Effector memory CD4-positive, alpha-beta T cell (primary cell): ENCODE results near the gene GNG11.

Source experiments
- DNase-seq, 3 donors: peaks; one replicate each; pipeline ENCODE4 v3.0.0-alpha.2; 2020
- H3K27ac ChIP-seq: 2 replicates; pipeline ENCODE4 v1.7.0; 2013; ENCODE audit warnings: mild to moderate bottlenecking, low read length, moderate library complexity; ENCODE audit not compliant: insufficient read depth, poor library complexity, severe bottlenecking
- H3K27me3 ChIP-seq: replicated peaks from 2 replicates; pipeline ENCODE4 v1.7.0; 2013; ENCODE audit warnings: mild to moderate bottlenecking, low read length; ENCODE audit not compliant: insufficient read depth, control insufficient read depth, poor library complexity, severe bottlenecking
- H3K36me3 ChIP-seq: 2 replicates; pipeline ENCODE4 v1.7.0; 2013; ENCODE audit warnings: mild to moderate bottlenecking, low read length, moderate library complexity; ENCODE audit not compliant: control insufficient read depth, insufficient read depth
- H3K4me1 ChIP-seq: 2 replicates; pipeline ENCODE4 v1.7.0; 2013; ENCODE audit warnings: low read length, mild to moderate bottlenecking; ENCODE audit not compliant: control insufficient read depth, insufficient read depth, poor library complexity, severe bottlenecking
- H3K4me3 ChIP-seq: 2 replicates; pipeline ENCODE4 v1.7.0; 2013; ENCODE audit warnings: low read length, low read depth, mild to moderate bottlenecking; ENCODE audit not compliant: insufficient read depth, poor library complexity, severe bottlenecking
- H3K9me3 ChIP-seq: 2 replicates; pipeline ENCODE4 v1.7.0; 2013; ENCODE audit warnings: mild to moderate bottlenecking, low read length, moderate library complexity; ENCODE audit not compliant: control insufficient read depth
- total RNA-seq, 3 donors: gene quantifications; one replicate each; lab custom pipeline; 2026; lab: John Stamatoyannopoulos, UW

Gene GNG11
- 0 to 0.39 (median 0) reads per million in 3 donors for total RNA-seq

DNA sequence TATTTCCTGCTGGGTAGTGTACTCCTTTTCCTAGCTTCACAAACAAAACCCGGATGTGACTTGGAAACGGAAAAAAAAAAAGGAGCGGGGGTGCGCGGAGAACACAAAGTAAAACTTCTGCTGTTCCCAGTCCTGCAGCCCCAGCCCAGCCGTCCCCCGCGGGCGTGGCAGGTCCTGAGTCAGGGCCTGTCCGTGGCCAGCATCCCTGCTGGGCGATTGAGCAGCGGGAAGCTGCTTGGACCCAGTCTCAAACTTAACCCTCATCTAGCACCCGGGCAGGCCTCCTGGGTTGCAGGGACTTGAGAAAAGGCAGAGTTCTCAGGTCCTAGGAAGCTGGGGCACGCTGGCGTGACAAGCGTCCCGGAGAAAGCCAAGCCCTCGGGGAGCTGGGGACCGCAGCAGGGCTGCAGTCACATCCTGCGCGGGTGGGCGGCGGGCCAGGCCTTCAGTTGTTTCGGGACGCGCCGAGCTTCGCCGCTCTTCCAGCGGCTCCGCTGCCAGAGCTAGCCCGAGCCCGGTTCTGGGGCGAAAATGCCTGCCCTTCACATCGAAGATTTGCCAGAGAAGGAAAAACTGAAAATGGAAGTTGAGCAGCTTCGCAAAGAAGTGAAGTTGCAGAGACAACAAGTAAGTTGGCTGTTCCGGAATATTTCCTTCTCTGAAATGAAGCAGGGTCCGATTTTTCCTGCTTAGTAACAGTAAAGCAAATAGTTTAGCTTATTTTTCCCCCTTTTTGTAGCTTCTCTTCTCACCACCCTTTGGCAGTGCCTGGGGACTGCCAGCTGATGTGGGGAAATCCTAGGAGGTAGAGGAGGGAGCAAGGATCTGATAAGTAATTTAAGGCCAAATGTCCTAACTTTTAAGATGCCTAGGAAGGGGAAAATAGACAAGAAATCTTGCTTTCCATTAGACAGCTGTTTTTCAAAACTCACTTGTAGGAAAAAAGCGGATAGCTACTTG lies at the start of gene GNG11:
Gene GNG11 (plus strand): TSS at position 129 of the 960 bp plus-strand sequence. CDS start 403 bp downstream, at position 532.
- Histone ChIP-seq H3K4me1 (no peaks in the 10 kb centered on the region), H3K9me3 (no peaks in the 10 kb centered on the region), H3K36me3 (no peaks in the 10 kb centered on the region), H3K4me3 (peak within 1 kb of the TSS; percentile 40), H3K27me3 (peaks cover 11% of the 10 kb centered on the region), H3K27ac (no peak within 1 kb of the TSS)
- no peak for DNase-seq

DNA sequence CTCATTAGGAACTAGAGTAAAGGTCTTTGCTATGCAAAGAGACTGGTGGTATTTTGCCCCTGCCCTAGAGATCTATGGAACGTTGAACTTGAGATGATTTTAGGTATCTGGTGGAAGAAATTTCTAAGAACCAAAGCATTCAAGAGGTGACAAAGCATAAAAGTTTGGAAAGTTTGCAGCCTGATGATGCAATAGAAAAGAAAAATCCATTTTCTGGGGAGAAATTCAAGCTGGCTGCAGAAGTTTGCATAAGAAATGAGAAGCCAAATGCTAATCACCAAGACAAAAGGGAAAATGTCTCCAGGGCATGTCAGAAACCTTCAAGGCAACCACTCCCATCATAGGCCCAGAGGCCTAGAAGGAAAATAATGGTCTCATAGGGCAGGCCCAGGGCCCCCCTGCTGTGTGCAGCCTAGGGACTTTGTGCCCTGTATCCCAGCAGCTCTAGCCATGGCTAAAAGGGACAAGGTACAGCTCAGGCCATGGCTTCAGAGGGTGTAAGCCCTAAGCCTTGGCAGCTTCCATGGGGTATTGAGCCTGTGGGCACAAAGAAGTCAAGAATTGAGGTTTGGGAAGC lies 47.4 kb upstream of the GNG11 start:
- DNase-seq, result no peak
- H3K4me3 ChIP-seq, result no peak overlapping the region
- H3K9me3 ChIP-seq, result no peaks in the 10 kb centered on the region
- H3K4me1 ChIP-seq, result no peaks in the 10 kb centered on the region
- H3K27me3 ChIP-seq, result no peaks in the 10 kb centered on the region
- H3K36me3 ChIP-seq, result no peaks in the 10 kb centered on the region
- no peak overlapping the region for H3K27ac ChIP-seq

DNA sequence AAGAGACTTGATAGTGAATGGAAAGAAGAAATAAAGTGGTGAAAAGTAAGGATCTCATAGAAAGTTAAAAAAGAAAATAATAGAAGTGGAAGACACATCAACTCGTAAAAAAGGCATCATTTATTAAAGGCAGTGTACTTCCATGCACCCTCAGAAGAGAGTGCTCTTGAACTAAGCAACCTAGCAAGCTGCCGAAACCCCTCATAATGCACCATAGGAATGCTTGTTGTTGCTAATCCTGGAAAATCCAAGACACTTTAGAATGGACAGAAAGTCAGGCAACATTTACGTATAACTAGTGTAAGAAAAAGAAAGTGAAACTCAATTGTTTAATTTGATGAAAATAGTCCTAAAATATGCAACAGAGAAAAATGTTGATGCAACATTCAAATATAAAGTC lies 43.8 kb upstream of the GNG11 start:
- H3K27ac ChIP-seq, result no peak overlapping the region
- H3K4me1 ChIP-seq, result no peaks in the 10 kb centered on the region
- no peaks in the 10 kb centered on the region for H3K9me3 ChIP-seq
- no peak for DNase-seq
- H3K4me3 ChIP-seq, result no peak overlapping the region
- no peaks in the 10 kb centered on the region for H3K27me3 ChIP-seq
- no peaks in the 10 kb centered on the region for H3K36me3 ChIP-seq

DNA sequence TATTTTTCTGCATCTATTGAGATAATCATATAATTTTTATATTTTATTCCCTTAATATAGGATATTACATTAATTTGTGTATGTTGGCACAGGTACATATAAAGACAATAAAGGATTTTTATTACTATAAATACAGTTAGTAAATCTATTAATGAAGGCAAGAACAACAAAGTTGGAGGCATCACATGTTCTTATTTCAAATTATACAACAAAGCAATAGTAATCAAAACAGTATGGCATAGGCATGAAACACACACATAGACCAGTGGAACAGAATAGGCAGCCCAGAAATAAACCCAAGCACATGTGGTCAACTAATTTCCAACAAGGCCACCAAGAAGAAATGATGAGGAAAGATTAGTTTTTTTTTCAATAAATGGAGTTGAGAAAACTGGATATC lies 42.2 kb upstream of the GNG11 start:
- no peaks in the 10 kb centered on the region for H3K36me3 ChIP-seq
- no peak for DNase-seq
- H3K27ac ChIP-seq, result no peak overlapping the region
- H3K27me3 ChIP-seq, result no peaks in the 10 kb centered on the region
- no peaks in the 10 kb centered on the region for H3K9me3 ChIP-seq
- no peak overlapping the region for H3K4me3 ChIP-seq
- H3K4me1 ChIP-seq, result no peaks in the 10 kb centered on the region

DNA sequence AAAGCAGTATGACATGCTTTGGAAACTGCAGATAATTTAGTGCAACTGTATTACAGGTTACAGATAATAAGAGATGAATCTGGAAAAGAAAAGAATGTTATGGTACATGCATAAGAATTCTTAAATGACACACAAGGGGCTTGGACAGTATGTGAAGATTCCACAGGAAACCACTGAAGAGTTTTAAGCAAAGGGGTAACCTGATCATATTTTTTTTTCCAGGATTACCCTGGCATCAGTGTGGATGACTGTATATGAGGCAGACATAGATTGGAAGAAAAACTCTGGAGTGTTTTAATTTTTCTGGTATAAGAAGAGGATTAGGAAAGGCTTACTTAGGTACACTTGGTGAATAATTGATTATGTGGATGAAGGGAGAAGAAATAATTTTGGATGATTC lies 39.1 kb upstream of the GNG11 start:
- no peak overlapping the region for H3K27ac ChIP-seq
- DNase-seq, result no peak

DNA sequence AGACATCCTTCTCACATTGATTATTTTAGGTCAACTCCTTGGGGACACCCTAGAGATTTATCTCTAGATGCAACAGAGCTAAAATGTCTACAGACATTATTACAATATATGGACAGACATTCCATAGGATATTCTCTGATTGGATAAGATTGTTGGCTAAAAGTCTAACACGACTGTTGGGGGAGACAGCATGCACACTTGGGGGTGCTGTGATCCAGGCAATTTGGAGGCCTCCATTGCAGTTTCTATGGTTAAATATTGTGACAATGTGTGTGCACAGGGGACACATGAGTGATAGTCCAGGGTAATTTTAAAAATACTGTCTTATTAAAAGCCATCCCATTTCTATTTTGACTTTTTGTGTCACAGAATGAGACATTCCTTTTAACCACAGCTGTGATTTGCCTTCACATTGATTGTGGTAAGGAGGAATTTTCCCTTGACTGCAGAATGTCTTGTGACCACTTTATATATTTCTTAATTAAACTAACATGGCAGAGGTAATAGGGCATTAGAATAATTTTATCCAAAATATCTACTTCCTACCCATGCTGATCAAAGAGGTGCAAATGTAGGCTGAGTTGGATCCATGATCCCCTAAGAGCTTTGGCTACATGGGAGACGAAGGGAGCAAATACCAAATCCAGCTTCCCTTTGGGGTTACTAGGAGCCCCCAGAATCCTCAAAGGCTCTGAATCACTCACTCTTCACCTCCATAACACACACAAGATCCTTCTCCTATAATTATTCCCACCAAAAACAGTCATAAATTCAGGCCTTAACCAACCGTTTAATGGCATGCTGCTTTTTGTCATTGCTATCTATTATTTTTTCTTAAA lies 38.2 kb upstream of the GNG11 start:
- Histone ChIP-seq H3K27ac (no peak overlapping the region), H3K36me3 (no peaks in the 10 kb centered on the region), H3K4me3 (no peak overlapping the region), H3K4me1 (no peaks in the 10 kb centered on the region), H3K9me3 (no peaks in the 10 kb centered on the region), H3K27me3 (no peaks in the 10 kb centered on the region)
- no peak for DNase-seq

More for the DNA sequence above, 39.1 kb upstream of the GNG11 start:
- no peaks in the 10 kb centered on the region for H3K9me3 ChIP-seq
- H3K36me3 ChIP-seq, result no peaks in the 10 kb centered on the region
- H3K4me1 ChIP-seq, result no peaks in the 10 kb centered on the region
- no peaks in the 10 kb centered on the region for H3K27me3 ChIP-seq
- H3K4me3 ChIP-seq, result no peak overlapping the region

DNA sequence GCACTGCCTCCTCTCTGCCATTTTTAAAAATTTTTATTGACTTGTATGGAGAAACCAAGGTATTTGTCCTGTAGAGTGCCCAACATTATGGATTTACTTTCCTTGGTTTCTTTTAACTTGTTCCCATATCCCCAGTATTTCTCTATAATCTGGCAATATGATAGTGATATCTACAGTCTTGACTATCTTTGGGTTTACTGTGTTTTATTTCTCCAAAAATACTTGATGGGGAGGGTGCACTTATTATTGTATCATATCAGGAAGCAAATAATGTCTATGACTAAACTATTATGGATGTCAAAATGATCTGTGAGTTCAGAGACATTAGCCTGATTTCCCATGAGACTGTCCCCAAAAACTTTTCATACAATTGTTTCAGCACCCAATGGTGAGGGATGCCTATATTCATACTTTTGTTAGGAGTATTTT lies 37.6 kb upstream of the GNG11 start:
- Histone ChIP-seq H3K36me3 (no peaks in the 10 kb centered on the region), H3K4me3 (no peak overlapping the region), H3K27ac (no peak overlapping the region), H3K27me3 (no peaks in the 10 kb centered on the region), H3K4me1 (no peaks in the 10 kb centered on the region), H3K9me3 (no peaks in the 10 kb centered on the region)
- DNase-seq, result no peak

GRCh38 chr7:93884541-93884940 lies 37.0 kb upstream of the GNG11 start:
- H3K27me3 ChIP-seq, result no peaks in the 10 kb centered on the region

DNA sequence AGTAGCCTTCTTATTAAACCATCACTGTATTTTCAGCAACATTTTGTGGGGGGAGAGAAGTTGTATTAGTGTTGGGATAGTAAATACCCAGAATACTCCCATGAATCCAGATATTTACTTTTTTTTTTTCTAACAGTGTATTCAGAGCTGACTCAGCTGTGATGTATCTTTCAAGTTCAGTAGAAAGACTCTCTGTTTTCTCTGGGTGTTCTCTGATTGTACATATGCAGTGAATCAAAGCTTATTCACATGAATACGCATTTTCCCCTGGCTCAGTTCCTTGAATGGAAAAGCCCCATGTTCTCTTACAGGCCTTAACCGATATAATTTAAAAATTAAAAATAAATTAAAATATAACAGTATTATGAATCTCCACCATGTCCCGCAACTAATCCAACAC lies 32.3 kb upstream of the GNG11 start:
- no peak overlapping the region for H3K4me3 ChIP-seq
- DNase-seq, result no peak
- H3K27ac ChIP-seq, result no peak overlapping the region

More at GRCh38 chr7:93884541-93884940, 37.0 kb upstream of the GNG11 start:
- Histone ChIP-seq H3K27ac (no peak overlapping the region), H3K9me3 (no peaks in the 10 kb centered on the region), H3K4me3 (no peak overlapping the region), H3K36me3 (no peaks in the 10 kb centered on the region), H3K4me1 (no peaks in the 10 kb centered on the region)
- no peak for DNase-seq

More for the DNA sequence above, 32.3 kb upstream of the GNG11 start:
- Histone ChIP-seq H3K36me3 (no peaks in the 10 kb centered on the region), H3K27me3 (peaks cover 4% of the 10 kb centered on the region), H3K9me3 (no peaks in the 10 kb centered on the region), H3K4me1 (no peaks in the 10 kb centered on the region)
